GM23338 (cell line): ENCODE results near the gene TNFRSF12A. TPM values are rescaled to one million over a fixed set of nuclear protein-coding genes. Genes with fewer than 3 reads are reported as not detected.

Experiments
- ATAC-seq: fragments of 200-7000 bp; cut with Tn5 transposase; 3 replicates; pipeline ENCODE4 v1.9.1; 2020
- DNase-seq: peaks from one replicate; pipeline ENCODE4 v3.0.0-alpha.2; 2015; ENCODE audit warnings: low spot score
- H2AFZ ChIP-seq: fragments of 200-600 bp; sonication (generic); 2 replicates; pipeline ENCODE4 v1.8.0; 2016; ENCODE audit warnings: antibody characterized with exemption, mild to moderate bottlenecking, moderate library complexity
- H3F3A ChIP-seq: fragments of 200-600 bp; sonication (generic); replicated peaks from 2 replicates; pipeline ENCODE4 v1.8.0; 2017; ENCODE audit warnings: antibody characterized with exemption, mixed run types, low read depth
- H3K27ac ChIP-seq: fragments of 200-600 bp; sonication (generic); 2 replicates; pipeline ENCODE4 v1.6.1; 2016; ENCODE audit warnings: low read depth
- H3K27me3 ChIP-seq: fragments of 200-600 bp; sonication (generic); 2 replicates; pipeline ENCODE4 v1.8.0; 2016; ENCODE audit warnings: mild to moderate bottlenecking, mixed run types, moderate library complexity; ENCODE audit not compliant: insufficient read depth
- H3K36me3 ChIP-seq: fragments of 200-600 bp; sonication (generic); 2 replicates; pipeline ENCODE4 v1.8.0; 2016; ENCODE audit warnings: mild to moderate bottlenecking; ENCODE audit not compliant: insufficient read depth
- H3K4me1 ChIP-seq: fragments of 200-600 bp; sonication (generic); 2 replicates; pipeline ENCODE4 v1.8.0; 2016; ENCODE audit warnings: mild to moderate bottlenecking, moderate library complexity; ENCODE audit not compliant: insufficient read depth
- H3K4me2 ChIP-seq: fragments of 200-600 bp; sonication (generic); 2 replicates; pipeline ENCODE4 v1.7.1; 2017; ENCODE audit warnings: mixed run types
- H3K4me3 ChIP-seq: fragments of 200-600 bp; sonication (generic); 2 replicates; pipeline ENCODE4 v1.6.1; 2016; ENCODE audit warnings: mixed run types
- H3K79me2 ChIP-seq: fragments of 200-600 bp; sonication (generic); replicated peaks from 2 replicates; pipeline ENCODE4 v1.8.0; 2017; ENCODE audit warnings: mild to moderate bottlenecking; ENCODE audit not compliant: insufficient read depth
- H3K9me2 ChIP-seq: fragments of 200-600 bp; sonication (generic); 2 replicates; pipeline ENCODE4 v1.8.0; 2017; ENCODE audit not compliant: insufficient read depth
- H4K20me1 ChIP-seq: fragments of 200-600 bp; sonication (generic); replicated peaks from 2 replicates; pipeline ENCODE4 v1.8.0; 2017; ENCODE audit warnings: mild to moderate bottlenecking; ENCODE audit not compliant: insufficient read depth
- H3K27ac Mint-ChIP-seq: 2 replicates; pipeline ENCODE4 v1.8.0; 2020; ENCODE audit warnings: inconsistent platforms, mild to moderate bottlenecking, moderate library complexity, mixed read lengths
- H3K27me3 Mint-ChIP-seq: 3 replicates; pipeline ENCODE4 v1.8.0; 2022; ENCODE audit warnings: low read depth, mild to moderate bottlenecking, moderate library complexity, mixed read lengths, inconsistent platforms; ENCODE audit not compliant: insufficient read depth, poor library complexity
- H3K36me3 Mint-ChIP-seq: 3 replicates; pipeline ENCODE4 v1.8.0; 2021; ENCODE audit warnings: low read depth, mild to moderate bottlenecking, inconsistent platforms, moderate library complexity, mixed read lengths
- H3K4me1 Mint-ChIP-seq: 3 replicates; pipeline ENCODE4 v1.8.0; 2020; ENCODE audit warnings: mild to moderate bottlenecking, inconsistent platforms, mixed read lengths
- H3K4me3 Mint-ChIP-seq: 3 replicates; pipeline ENCODE4 v1.8.0; 2021; ENCODE audit warnings: moderate library complexity, mild to moderate bottlenecking, inconsistent platforms, mixed read lengths
- H3K9me3 Mint-ChIP-seq: 3 replicates; pipeline ENCODE4 v1.8.0; 2020; ENCODE audit warnings: moderate library complexity, mild to moderate bottlenecking, inconsistent platforms, mixed read lengths
- CREB1 ChIP-seq: fragments of 250-450 bp; sonication (Bioruptor Pico); IDR thresholded peaks from 2 replicates; pipeline ENCODE4 v1.5.0; 2020; ENCODE audit warnings: low read depth, mild to moderate bottlenecking, moderate library complexity
- CTCF ChIP-seq, 2 experiments: fragments of 200-600 bp in 1 of 2; sonication (generic) in 1 of 2; conservative IDR thresholded peaks; 2 replicates each; pipeline versions ENCODE4 v1.5.1 to v1.6.1; 2016 to 2017; ENCODE audit warnings: antibody characterized with exemption in 2 of 2, low read depth in 2 of 2, mild to moderate bottlenecking in 2 of 2, moderate library complexity in 1 of 2
- ETS1 ChIP-seq: IDR thresholded peaks from 2 replicates; pipeline ENCODE4 v1.6.1; 2016; ENCODE audit warnings: antibody characterized with exemption
- EZH2 ChIP-seq: fragments of 200-600 bp; sonication (generic); IDR thresholded peaks from one replicate; pipeline ENCODE4 v1.8.0; 2017; ENCODE audit warnings: antibody characterized with exemption, mild to moderate bottlenecking, low read depth; ENCODE audit not compliant: unreplicated experiment
- EZH2phosphoT487 ChIP-seq: fragments of 200-600 bp; sonication (generic); IDR thresholded peaks from one replicate; pipeline ENCODE4 v1.8.1; 2018; ENCODE audit warnings: antibody characterized with exemption; ENCODE audit not compliant: unreplicated experiment
- JUNB ChIP-seq: IDR thresholded peaks from one replicate; pipeline ENCODE4 v1.6.1; 2016; ENCODE audit warnings: antibody characterized with exemption; ENCODE audit not compliant: unreplicated experiment
- NANOG ChIP-seq: IDR thresholded peaks from 2 replicates; pipeline ENCODE4 v1.6.1; 2016; ENCODE audit warnings: antibody characterized with exemption, borderline replicate concordance
- POLR2AphosphoS5 ChIP-seq: IDR thresholded peaks from 2 replicates; pipeline ENCODE4 v1.6.1; 2016; ENCODE audit warnings: antibody characterized with exemption, low read depth
- REST ChIP-seq: IDR thresholded peaks from one replicate; pipeline ENCODE4 v1.6.1; 2018; ENCODE audit warnings: antibody characterized with exemption; ENCODE audit not compliant: unreplicated experiment
- STAT1 ChIP-seq: IDR thresholded peaks from one replicate; pipeline ENCODE4 v1.6.1; 2016; ENCODE audit warnings: antibody characterized with exemption; ENCODE audit not compliant: unreplicated experiment
- ZNF114 ChIP-seq: fragments of 250-450 bp; sonication (Bioruptor Pico); IDR thresholded peaks from 2 replicates; pipeline ENCODE4 v1.5.0; 2020; ENCODE audit warnings: mild to moderate bottlenecking, moderate library complexity
- ZNF331 ChIP-seq: fragments of 250-450 bp; sonication (Bioruptor Pico); IDR thresholded peaks from 2 replicates; pipeline ENCODE4 v1.5.0; 2020; ENCODE audit warnings: low read depth, mild to moderate bottlenecking, moderate library complexity
- ZNF462 ChIP-seq: fragments of 250-450 bp; sonication (Bioruptor Pico); IDR thresholded peaks from 2 replicates; pipeline ENCODE4 v1.5.0; 2020; ENCODE audit warnings: mild to moderate bottlenecking, moderate library complexity
- polyA plus RNA-seq: library from polyadenylated mRNA; unstranded; fragments of >200 nt; fragmentation: Nextera tagmentation; extraction: Ambion mirVana; gene quantifications from 2 replicates; pipeline ENCODE4 v1.2.1, GENCODE V29; 2016
- total RNA-seq: library from RNA; depleted of rRNA; stranded (reverse); fragments of >200 nt; shearing (Covaris generic); gene quantifications from 2 replicates; pipeline ENCODE4 v1.2.3, GENCODE V29; 2014

Gene TNFRSF12A
- total and polyA plus RNA-seq, 2 experiments from 2014 or later = 78.0 to 152 TPM

- Histone ChIP-seq H3K4me2 (peak overlapping the region; percentile 97), H3K4me1 (peaks cover 48% of the 10 kb centered on the region), H4K20me1 (peaks cover 42% of the 10 kb centered on the region), H3K79me2 (peaks cover 40% of the 10 kb centered on the region), H3K9me2 (no peaks in the 10 kb centered on the region), H3K27ac (no peak overlapping the region), H3F3A (peaks cover 50% of the 10 kb centered on the region), H2AFZ (peak overlapping the region; percentile 78; the same call in 1 of the 2 replicates), H3K4me3 (peak overlapping the region; percentile 85), H3K27me3 (no peaks in the 10 kb centered on the region; the same call in 1 of the 2 replicates), H3K36me3 (no peaks in the 10 kb centered on the region)
- H3K9me3 Mint-ChIP-seq = peaks cover 7% of the 10 kb centered on the region; the same call in 2 of the 3 replicates
- no peak for ATAC-seq
- DNase-seq = no peak
- peak overlapping the region; percentile 96 for H3K4me3 Mint-ChIP-seq
- peaks cover 43% of the 10 kb centered on the region for H3K36me3 Mint-ChIP-seq
- peak overlapping the region; percentile 96 for H3K27ac Mint-ChIP-seq
- TF ChIP-seq STAT1 (no peak), JUNB (no peak), ZNF331 (CRISPR knock-in tag) (no peak), CREB1 (CRISPR knock-in tag) (no peak), EZH2 (no peak), NANOG (no peak), ZNF114 (CRISPR knock-in tag) (no peak), CTCF (conservative IDR thresholded peaks at IDR 0.05; ENCODE audit: low read depth in 2 of 2) (no peak), ETS1 (no peak), POLR2AphosphoS5 (no peak), ZNF462 (CRISPR knock-in tag) (no peak), REST (no peak), EZH2phosphoT487 (no peak)
- H3K27me3 Mint-ChIP-seq = peaks cover 48% of the 10 kb centered on the region
- H3K4me1 Mint-ChIP-seq = peaks cover 45% of the 10 kb centered on the region
Observed at GRCh38 chr16:3019594-3020246, 448 bp upstream of the TNFRSF12A start.
